DND-41 (cell line): Measurements from ENCODE around the gene CATSPER3.

Source experiments
- CTCF ChIP-seq: IDR thresholded peaks from 2 replicates; pipeline ENCODE4 v1.5.1; 2012; ENCODE audit warnings: borderline replicate concordance, low read length, moderate library complexity, mild to moderate bottlenecking; ENCODE audit not compliant: poor library complexity, severe bottlenecking; ENCODE audit errors: extremely low read depth
- EZH2 ChIP-seq: IDR thresholded peaks from 3 replicates; pipeline ENCODE4 v1.6.1; 2012; ENCODE audit warnings: borderline replicate concordance, low read depth, mild to moderate bottlenecking, moderate library complexity, low read length, inconsistent platforms; ENCODE audit not compliant: severe bottlenecking

- TF ChIP-seq CTCF (no peak), EZH2 (no peak)
Measured at GRCh38 chr5:135010502-135011354, 43.0 kb downstream of the CATSPER3 start.
